IMR-90 (cell line): ENCODE measurements around the gene ITIH2. TPM values are rescaled to one million over a fixed set of nuclear protein-coding genes. Genes with fewer than 3 reads are reported as not detected.

ENCODE experiments used
- ATAC-seq: fragments of 200-7000 bp; cut with Tn5 transposase; 2 replicates; pipeline ENCODE4 v1.9.1; 2020; ENCODE audit warnings: low read depth, mild to moderate bottlenecking, moderate library complexity
- BruUV-seq: library from RNA; stranded (reverse); fragments of 400-500 nt; replicated peaks from 2 replicates; lab custom pipeline; 2021; lab: Mats Ljungman, UMichigan
- CTCF ChIA-PET: fragments of 300-600 bp; formaldehyde crosslinking; extraction: SDS; loops from one replicate; lab custom pipeline; 2021; ENCODE audit warnings: antibody characterized with exemption; lab: Yijun Ruan, JAX
- POLR2A ChIA-PET: fragments of 300-600 bp; sonication (Branson Sonifier 250); formaldehyde crosslinking; loops from one replicate; lab custom pipeline; 2022; ENCODE audit warnings: antibody characterized with exemption; ENCODE audit not compliant: unreplicated experiment; lab: Charles Lee
- DNase-seq: peaks from one replicate; pipeline ENCODE4 v3.0.0; 2013
- H2AFZ ChIP-seq: replicated peaks from 2 replicates; pipeline ENCODE3; 2013; ENCODE audit warnings: low read length, mild to moderate bottlenecking; ENCODE audit not compliant: poor library complexity
- H2AK5ac ChIP-seq: 2 replicates; pipeline ENCODE4 v1.6.1; 2013; ENCODE audit warnings: low read depth, low read length, inconsistent platforms
- H2AK9ac ChIP-seq: replicated peaks from 2 replicates; pipeline ENCODE3; 2013; ENCODE audit warnings: mild to moderate bottlenecking, low read depth, low read length, moderate library complexity; ENCODE audit not compliant: poor library complexity
- H2BK120ac ChIP-seq: 2 replicates; pipeline ENCODE4 v1.6.1; 2013; ENCODE audit warnings: low read depth, low read length, inconsistent platforms
- H2BK15ac ChIP-seq: 3 replicates; pipeline ENCODE4 v1.6.1; 2013; ENCODE audit warnings: low read depth, low read length, inconsistent platforms
- H2BK20ac ChIP-seq: 2 replicates; pipeline ENCODE4 v1.6.1; 2013; ENCODE audit warnings: low read depth, mild to moderate bottlenecking, inconsistent platforms, low read length, moderate library complexity
- H2BK5ac ChIP-seq: 2 replicates; pipeline ENCODE4 v1.6.1; 2013; ENCODE audit warnings: mild to moderate bottlenecking, low read depth, low read length, inconsistent platforms; ENCODE audit not compliant: poor library complexity, severe bottlenecking
- H3K14ac ChIP-seq: replicated peaks from 2 replicates; pipeline ENCODE4 v1.6.1; 2013; ENCODE audit warnings: low read depth, low read length, inconsistent platforms
- H3K18ac ChIP-seq: 2 replicates; pipeline ENCODE4 v1.6.1; 2013; ENCODE audit warnings: low read depth, low read length, control low read depth
- H3K23ac ChIP-seq: 2 replicates; pipeline ENCODE4 v1.6.1; 2013; ENCODE audit warnings: low read depth, low read length, inconsistent platforms
- H3K27ac ChIP-seq: 2 replicates; pipeline ENCODE4 v1.5.1; 2013; ENCODE audit warnings: mild to moderate bottlenecking, control low read depth, low read length; ENCODE audit not compliant: insufficient read depth
- H3K27me3 ChIP-seq: 2 replicates; pipeline ENCODE4 v1.6.1; 2013; ENCODE audit warnings: low read length; ENCODE audit not compliant: control insufficient read depth, insufficient read depth
- H3K36me3 ChIP-seq: 2 replicates; pipeline ENCODE4 v1.6.1; 2013; ENCODE audit warnings: low read length, mixed read lengths; ENCODE audit not compliant: control insufficient read depth, insufficient read depth
- H3K4ac ChIP-seq: 2 replicates; pipeline ENCODE4 v1.6.1; 2013; ENCODE audit warnings: low read depth, low read length, inconsistent platforms
- H3K4me1 ChIP-seq: 2 replicates; pipeline ENCODE4 v1.6.1; 2013; ENCODE audit warnings: low read length, mixed read lengths; ENCODE audit not compliant: control insufficient read depth, insufficient read depth
- H3K4me2 ChIP-seq: 2 replicates; pipeline ENCODE4 v1.6.1; 2013; ENCODE audit warnings: low read depth, mild to moderate bottlenecking, control low read depth, low read length, moderate library complexity
- H3K4me3 ChIP-seq: 2 replicates; pipeline ENCODE4 v1.5.1; 2013; ENCODE audit warnings: low read depth, mild to moderate bottlenecking, control low read depth, low read length, moderate library complexity; ENCODE audit not compliant: insufficient read depth
- H3K56ac ChIP-seq: 2 replicates; pipeline ENCODE4 v1.6.1; 2013; ENCODE audit warnings: low read length, inconsistent platforms; ENCODE audit not compliant: insufficient read depth; ENCODE audit errors: extremely low read depth
- H3K79me1 ChIP-seq, 2 experiments: 2 replicates each; pipeline ENCODE4 v1.6.1; 2013; ENCODE audit warnings: low read length in 2 of 2, inconsistent platforms in 1 of 2, low read depth in 1 of 2
- H3K9ac ChIP-seq: 2 replicates; pipeline ENCODE4 v1.6.1; 2013; ENCODE audit warnings: low read depth, low read length, control low read depth
- H3K9me1 ChIP-seq: 2 replicates; pipeline ENCODE4 v1.6.1; 2013; ENCODE audit warnings: low read length, inconsistent platforms; ENCODE audit not compliant: insufficient read depth
- H3K9me3 ChIP-seq: 2 replicates; pipeline ENCODE4 v1.6.1; 2013; ENCODE audit warnings: low read length; ENCODE audit not compliant: control insufficient read depth, insufficient read depth
- H4K20me1 ChIP-seq: 2 replicates; pipeline ENCODE4 v1.6.1; 2013; ENCODE audit warnings: low read length, inconsistent platforms; ENCODE audit not compliant: insufficient read depth
- H4K5ac ChIP-seq: 2 replicates; pipeline ENCODE4 v1.6.1; 2013; ENCODE audit warnings: mild to moderate bottlenecking, low read depth, low read length, control low read depth
- H4K8ac ChIP-seq, 2 experiments: 2 replicates each; pipeline ENCODE4 v1.6.1; 2013; ENCODE audit warnings: low read depth in 2 of 2, low read length in 2 of 2, control low read depth in 1 of 2, inconsistent platforms in 1 of 2
- H4K91ac ChIP-seq: 2 replicates; pipeline ENCODE4 v1.6.1; 2013; ENCODE audit warnings: low read depth, low read length, inconsistent platforms; ENCODE audit not compliant: insufficient read depth
- BHLHE40 ChIP-seq: fragments of 150-350 bp; IDR thresholded peaks from 2 replicates; pipeline ENCODE4 v1.6.1; 2016; ENCODE audit warnings: mild to moderate bottlenecking, low read depth, low read length
- CEBPB ChIP-seq: IDR thresholded peaks from 2 replicates; pipeline ENCODE4 v1.6.1; 2012; ENCODE audit warnings: low read depth, low read length, improper control_type of control experiment
- CHD1 ChIP-seq: IDR thresholded peaks from 2 replicates; pipeline ENCODE4 v1.6.1; 2012; ENCODE audit warnings: low read depth, low read length, improper control_type of control experiment
- CTCF ChIP-seq: conservative IDR thresholded peaks from 2 replicates; pipeline ENCODE4 v1.5.1; 2012; ENCODE audit warnings: mild to moderate bottlenecking, low read depth, low read length, improper control_type of control experiment
- ELK1 ChIP-seq: fragments of 150-350 bp; IDR thresholded peaks from 2 replicates; pipeline ENCODE4 v1.6.1; 2016; ENCODE audit warnings: low read depth, mild to moderate bottlenecking, low read length, moderate library complexity, borderline replicate concordance
- FOS ChIP-seq: fragments of 150-350 bp; IDR thresholded peaks from 2 replicates; pipeline ENCODE4 v1.6.1; 2016; ENCODE audit warnings: low read depth, low read length
- MAFK ChIP-seq: IDR thresholded peaks from 2 replicates; pipeline ENCODE4 v1.6.1; 2012; ENCODE audit warnings: low read depth, low read length, improper control_type of control experiment
- MAZ ChIP-seq: IDR thresholded peaks from 2 replicates; pipeline ENCODE4 v1.6.1; 2012; ENCODE audit warnings: low read depth, mild to moderate bottlenecking, low read length, improper control_type of control experiment, moderate library complexity, borderline replicate concordance
- MXI1 ChIP-seq: IDR thresholded peaks from 2 replicates; pipeline ENCODE4 v1.6.1; 2012; ENCODE audit warnings: low read depth, mild to moderate bottlenecking, low read length, moderate library complexity, borderline replicate concordance
- NFE2L2 ChIP-seq: fragments of 150-350 bp; IDR thresholded peaks from 2 replicates; pipeline ENCODE4 v1.6.1; 2016; ENCODE audit warnings: low read depth, mild to moderate bottlenecking, low read length
- POLR2A ChIP-seq: IDR thresholded peaks from 2 replicates; pipeline ENCODE4 v1.6.1; 2012; ENCODE audit warnings: mild to moderate bottlenecking, low read depth, low read length
- RAD21 ChIP-seq: IDR thresholded peaks from 2 replicates; pipeline ENCODE4 v1.6.1; 2012; ENCODE audit warnings: low read length, improper control_type of control experiment
- RCOR1 ChIP-seq: IDR thresholded peaks from 2 replicates; pipeline ENCODE4 v1.6.1; 2012; ENCODE audit warnings: mild to moderate bottlenecking, low read length, improper control_type of control experiment; ENCODE audit not compliant: insufficient replicate concordance
- RFX5 ChIP-seq: IDR thresholded peaks from 2 replicates; pipeline ENCODE4 v1.8.0; 2012; ENCODE audit warnings: low read depth, mild to moderate bottlenecking, low read length, moderate library complexity
- SMC3 ChIP-seq: fragments of 150-350 bp; IDR thresholded peaks from 2 replicates; pipeline ENCODE4 v1.6.1; 2016; ENCODE audit warnings: low read depth, mild to moderate bottlenecking, antibody characterized with exemption, low read length, moderate library complexity
- WGBS, 2 experiments: methylation state at CpG; one replicate each; pipeline versions ENCODE4 v1.1.5 to v1.1.7; 2013; ENCODE audit warnings: missing lambda C conversion rate in 2 of 2; ENCODE audit not compliant: insufficient read length in 1 of 2; ENCODE audit errors: extremely low coverage in 2 of 2; 5-methylcytosine and 5-hydroxymethylcytosine counted together
- dilution Hi-C: fragments of 300-500 bp; cut with HindIII; formaldehyde crosslinking; loops from one replicate; pipeline ENCODE4 v1.14.3; 2018; ENCODE audit warnings: low sequenced_read_pairs; ENCODE audit not compliant: unreplicated experiment
- in situ Hi-C: fragments of 300-500 bp; cut with MboI; formaldehyde crosslinking; loops from 3 replicates; pipeline ENCODE4 v1.14.3; 2019; ENCODE audit warnings: low sequenced_read_pairs, inconsistent platforms, mixed read lengths
- intact Hi-C: fragments of 100-400 bp; cut with micrococcal nuclease; formaldehyde crosslinking; loops from 2 replicates; pipeline ENCODE4 v1.10.0; 2022
- polyA plus RNA-seq, 3 experiments: library from polyadenylated mRNA; depleted of rRNA; stranded (reverse); fragments of >200 nt; gene quantifications; 2 replicates each; pipeline ENCODE4 v1.2.3, GENCODE V29; 2012; ENCODE audit warnings: low replicate concordance in 1 of 3
- total RNA-seq: library from RNA; depleted of rRNA; stranded (reverse); fragments of >200 nt; gene quantifications from 2 replicates; pipeline ENCODE4 v1.2.3, GENCODE V29; 2012
- TF ChIP-seq, protein P1 (sequence below): fragments of 150-350 bp; IDR thresholded peaks from 2 replicates; pipeline ENCODE4 v1.6.1; 2017; ENCODE audit warnings: mild to moderate bottlenecking, antibody characterized with exemption, low read length, low read depth

Gene ITIH2
- total and polyA plus RNA-seq, 2 of the 4 experiments (the other 2 are of a cell fraction): not detected

GRCh38 chr10:7672341-7673134 is 30.6 kb upstream of the ITIH2 start:
- Histone ChIP-seq H3K4me1 (no peaks in the 10 kb centered on the region; the same call in 1 of the 2 replicates), H3K36me3 (no peaks in the 10 kb centered on the region), H3K27me3 (peaks cover 12% of the 10 kb centered on the region), H3K14ac (no peak overlapping the region), H3K4ac (no peak overlapping the region), H4K20me1 (no peaks in the 10 kb centered on the region), H4K91ac (no peak overlapping the region), H4K8ac (no peak overlapping the region), H2BK15ac (no peak overlapping the region), H3K23ac (no peak overlapping the region), H2AFZ (no peak overlapping the region), H4K5ac (no peak overlapping the region), H3K18ac (no peak overlapping the region), H3K9me3 (no peaks in the 10 kb centered on the region), H2BK120ac (no peak overlapping the region), H2BK20ac (no peak overlapping the region), H2AK5ac (no peak overlapping the region), H2AK9ac (no peak overlapping the region), H3K4me2 (no peak overlapping the region), H3K9ac (no peak overlapping the region), H3K27ac (no peak overlapping the region), H2BK5ac (no peak overlapping the region), H3K56ac (no peak overlapping the region), H3K79me1 (no peaks in the 10 kb centered on the region), H3K9me1 (no peaks in the 10 kb centered on the region), H3K4me3 (no peak overlapping the region)
- in situ Hi-C loops: no loop called here
- intact Hi-C loops: no loop called here
- DNase-seq: no peak
- TF ChIP-seq NFE2L2: no peak
- TF ChIP-seq MXI1: no peak
- TF ChIP-seq CTCF: no peak
- no peak for TF ChIP-seq POLR2A
- no peak for TF ChIP-seq SMC3
- TF ChIP-seq RCOR1: no peak
- TF ChIP-seq, protein P1, sequence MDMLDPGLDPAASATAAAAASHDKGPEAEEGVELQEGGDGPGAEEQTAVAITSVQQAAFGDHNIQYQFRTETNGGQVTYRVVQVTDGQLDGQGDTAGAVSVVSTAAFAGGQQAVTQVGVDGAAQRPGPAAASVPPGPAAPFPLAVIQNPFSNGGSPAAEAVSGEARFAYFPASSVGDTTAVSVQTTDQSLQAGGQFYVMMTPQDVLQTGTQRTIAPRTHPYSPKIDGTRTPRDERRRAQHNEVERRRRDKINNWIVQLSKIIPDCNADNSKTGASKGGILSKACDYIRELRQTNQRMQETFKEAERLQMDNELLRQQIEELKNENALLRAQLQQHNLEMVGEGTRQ: no peak
- no peak for TF ChIP-seq CEBPB
- TF ChIP-seq RFX5: no peak
- TF ChIP-seq RAD21: no peak
- TF ChIP-seq ELK1: no peak
- TF ChIP-seq BHLHE40: no peak
- no peak for TF ChIP-seq MAZ
- TF ChIP-seq FOS: no peak
- TF ChIP-seq MAFK: no peak
- TF ChIP-seq CHD1: no peak
- no TSS peak for BruUV-seq
- no peak for ATAC-seq
- POLR2A ChIA-PET: no interaction called here
- CTCF ChIA-PET: no interaction called here
- dilution Hi-C loops: no loop called here
- 75% methylated on average over 12 of the region's 23 CpGs; no CpG with 5 or more reads in 1 of the 2 experiments for WGBS, 2 experiments
